Measurements from ENCODE around the gene SEMA3D. TPM values are rescaled to one million over a fixed set of nuclear protein-coding genes. Genes with fewer than 3 reads are reported as not detected.
A peak's percentile ranks its signal among the peaks of the same experiment; 100 is the strongest.

Gene SEMA3D
- total and polyA plus RNA-seq, 2 donors (not counting 3 experiments of a cell fraction or from before 2014, with no cell fraction given) = 9.9 to 10.3 TPM

DNA sequence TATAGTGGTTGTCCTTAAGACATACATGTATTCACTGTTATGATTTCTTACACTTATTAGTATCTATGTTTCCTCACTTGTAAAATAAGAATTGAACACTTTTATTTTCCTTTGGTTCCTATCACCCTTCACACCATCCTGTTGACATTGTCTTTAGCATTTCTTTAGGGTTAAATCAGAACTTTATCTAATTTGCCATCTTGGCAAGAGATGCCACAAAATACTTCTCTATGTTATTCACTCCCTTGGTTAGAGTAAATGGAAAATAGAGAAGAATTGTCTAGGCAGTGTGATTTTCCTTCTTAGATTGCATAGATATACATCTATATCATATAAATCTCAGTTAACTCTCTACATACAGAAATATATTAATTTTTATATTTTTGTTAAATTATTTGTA is 204.7 kb downstream of the SEMA3D start:
- Histone ChIP-seq H3K79me2 (ENCODE audit: control insufficient read depth, insufficient read depth, low read length) (no peaks in the 10 kb centered on the region), H3K4me2 (ENCODE audit: insufficient read depth, low read length) (no peak overlapping the region), H2AFZ (ENCODE audit: low read depth, low read length) (no peak overlapping the region), H3K27ac (ENCODE audit: insufficient read depth, low read depth, low read length) (no peak overlapping the region), H4K20me1 (replicated peaks; ENCODE audit: control insufficient read depth, extremely low read depth, insufficient read depth, low read length) (no peaks in the 10 kb centered on the region), H3K9me3 (replicated peaks; ENCODE audit: control insufficient read depth, insufficient read depth, low read length) (no peaks in the 10 kb centered on the region), H3K4me3 (replicated peaks in 1 of 3; ENCODE audit: insufficient read depth in 1 of 3, low read depth in 1 of 3, low read length in 3 of 3) (no peak overlapping the region), H3K27me3 (ENCODE audit: control insufficient read depth in 2 of 2, insufficient read depth in 2 of 2, low read length in 2 of 2) (no peaks in the 10 kb centered on the region), H3K9ac (replicated peaks; ENCODE audit: extremely low read depth, insufficient read depth, low read length) (no peak overlapping the region), H3K36me3 (ENCODE audit: control insufficient read depth in 2 of 2, extremely low read depth in 1 of 2, insufficient read depth in 2 of 2, low read length in 2 of 2) (no peaks in the 10 kb centered on the region), H3K9me1 (replicated peaks; ENCODE audit: control insufficient read depth, extremely low read depth, insufficient read depth, low read length) (no peaks in the 10 kb centered on the region), H3K4me1 (ENCODE audit: control insufficient read depth, extremely low read depth, insufficient read depth, low read length) (no peaks in the 10 kb centered on the region)
- FAIRE-seq = no peak
- peak; percentile 26 for DNase-seq (ENCODE audit: low read depth, low spot score)
- intact Hi-C loops (cut with micrococcal nuclease) = no loop called here
- no TSS peak for BruUV-seq (replicated peaks)
- CTCF ChIA-PET = no interaction called here
- TF ChIP-seq EZH2 (IDR thresholded peaks at IDR 0.05; ENCODE audit: borderline replicate concordance, low read depth, low read length, severe bottlenecking) = no peak
- no peak for TF ChIP-seq GATA2 (IDR thresholded peaks at IDR 0.05; ENCODE audit: insufficient read depth, insufficient read length, low read depth, low read length)
- TF ChIP-seq CTCF (IDR thresholded peaks at IDR 0.05; ENCODE audit: extremely low read depth in 1 of 2, insufficient read depth in 1 of 2, low read depth in 1 of 2, low read length in 2 of 2) = no peak
- TF ChIP-seq FOS (IDR thresholded peaks at IDR 0.05; ENCODE audit: borderline replicate concordance, insufficient read depth, low read length) = no peak
- TF ChIP-seq MAX (IDR thresholded peaks at IDR 0.05; ENCODE audit: insufficient read depth, insufficient read length) = no peak
- no peak for TF ChIP-seq POLR2AphosphoS5 (IDR thresholded peaks at IDR 0.05; ENCODE audit: insufficient read depth, low read depth, low read length)
- no peak for TF ChIP-seq POLR2A (IDR thresholded peaks at IDR 0.05; ENCODE audit: low read depth, low read length)
- TF ChIP-seq MYC (IDR thresholded peaks at IDR 0.05; ENCODE audit: low read depth, low read length) = no peak
- no peak for TF ChIP-seq JUN (IDR thresholded peaks at IDR 0.05; ENCODE audit: borderline replicate concordance, insufficient read depth, insufficient read length, low read depth)
- dilution Hi-C loops (cut with MboI; ENCODE audit: extremely low pct_ligation_motif_present, low sequenced_read_pairs) = no loop called here
- POLR2A ChIA-PET = no interaction called here

Data from endothelial cell of umbilical vein (primary cell).